Fibroblast of peridontal ligament (primary cell): ENCODE data around the gene PEAK1.
"Not testable (repeated sequence)": the region's sequence is repeated elsewhere in the genome, so short reads cannot be mapped to it uniquely, and the experiment has no call there.

Experiments
- DNase-seq: peaks from one replicate; pipeline ENCODE4 v3.0.0-alpha.2; 2010; ENCODE audit errors: extremely low read depth

The PEAK1 gene

DNA sequence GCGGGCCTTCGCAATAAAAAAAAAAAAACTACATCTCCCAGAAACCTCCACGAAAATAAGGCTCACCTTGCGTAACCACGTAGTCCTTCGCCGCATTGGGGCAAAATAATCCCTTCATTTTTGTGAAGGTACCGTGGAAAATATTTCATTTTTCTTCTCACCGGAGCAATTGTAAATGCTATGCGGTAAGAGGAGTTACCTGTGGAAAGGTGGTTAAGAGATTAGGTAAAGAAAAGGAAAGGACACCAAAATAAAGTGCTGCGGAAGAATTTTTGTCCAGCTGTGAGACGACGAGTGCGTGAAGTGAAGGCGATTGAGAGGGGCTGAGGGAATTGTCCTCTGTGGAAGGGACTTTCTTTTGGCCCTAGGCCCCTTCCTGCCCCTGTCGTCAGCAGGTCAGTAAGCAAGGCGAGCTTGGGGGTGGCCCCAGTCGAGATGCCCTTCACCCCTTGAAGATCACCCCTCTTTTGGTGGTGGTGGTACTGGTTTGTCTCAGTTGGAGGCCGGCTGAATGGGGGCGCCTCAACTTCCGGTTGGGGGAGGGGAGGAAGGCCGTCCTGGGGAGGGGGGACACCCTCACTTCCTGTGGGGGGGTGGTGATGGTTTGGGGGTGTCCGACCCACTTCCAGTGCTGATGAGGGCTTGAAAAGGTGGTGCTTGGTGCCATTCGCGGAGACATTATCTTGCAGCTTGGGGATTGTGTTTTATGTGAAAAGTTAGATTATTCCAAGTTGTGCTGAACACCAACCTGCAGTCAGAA, 886 bp upstream of the PEAK1 start, which contains the start of gene HMG20A:
TSS of gene HMG20A (plus strand) at position 279 of the 760 bp plus-strand sequence. CDS start 37,520 bp downstream, outside the sequence.
- peak; percentile 92 for DNase-seq

- DNase-seq = peak; percentile 70
Observed at GRCh38 chr15:77418966-77419835, 703 bp downstream of the PEAK1 start.

DNA sequence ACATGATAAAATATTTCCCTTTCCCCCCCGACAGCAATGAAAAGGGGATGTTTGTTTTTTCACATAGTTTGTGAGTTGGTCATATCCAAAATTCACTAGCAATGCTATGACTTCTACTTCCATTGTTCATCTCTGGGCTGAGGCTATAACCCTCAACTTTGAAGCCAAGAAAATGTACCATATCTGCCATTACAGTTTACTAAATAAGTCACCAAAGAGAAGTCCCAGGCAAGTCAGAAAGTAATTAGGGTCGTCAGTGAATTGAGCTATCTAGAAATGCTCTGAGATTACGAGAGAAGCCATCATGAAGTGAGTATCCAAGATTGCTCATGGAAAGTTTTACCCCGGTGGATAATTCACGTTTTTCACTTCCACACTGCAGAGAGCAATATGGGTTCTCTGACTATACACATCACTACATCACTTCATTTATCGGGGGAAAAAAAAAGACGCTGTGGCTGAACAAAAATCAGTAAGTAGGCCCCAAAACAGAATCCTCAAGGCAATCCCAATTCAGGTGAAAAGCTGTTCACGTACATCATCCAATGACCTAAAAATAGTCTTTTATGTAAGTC, 1.4 kb downstream of the PEAK1 start:
- DNase-seq = peak; percentile 55

- peak; percentile 37 for DNase-seq
Observed at GRCh38 chr15:77417602-77418001, 2.3 kb downstream of the PEAK1 start.

DNA sequence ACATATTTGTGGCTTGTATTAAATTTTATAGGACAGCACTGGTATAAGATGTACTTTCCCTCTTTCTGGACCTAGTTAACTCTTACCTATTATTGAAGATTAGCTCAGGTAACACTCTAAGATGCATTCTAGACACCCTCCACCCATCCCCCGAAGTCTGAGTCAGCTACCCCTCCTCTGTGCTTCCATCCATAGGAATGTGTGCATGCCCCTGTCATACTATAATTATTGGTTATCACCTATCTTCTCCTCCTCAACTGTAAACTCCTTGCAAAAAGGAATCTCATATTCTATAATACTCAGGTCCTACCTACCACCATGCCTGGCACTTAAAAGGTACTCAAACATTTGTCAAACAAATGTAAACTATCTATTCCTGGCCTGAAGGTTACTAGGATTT, 3.0 kb downstream of the PEAK1 start:
- DNase-seq = no peak

DNA sequence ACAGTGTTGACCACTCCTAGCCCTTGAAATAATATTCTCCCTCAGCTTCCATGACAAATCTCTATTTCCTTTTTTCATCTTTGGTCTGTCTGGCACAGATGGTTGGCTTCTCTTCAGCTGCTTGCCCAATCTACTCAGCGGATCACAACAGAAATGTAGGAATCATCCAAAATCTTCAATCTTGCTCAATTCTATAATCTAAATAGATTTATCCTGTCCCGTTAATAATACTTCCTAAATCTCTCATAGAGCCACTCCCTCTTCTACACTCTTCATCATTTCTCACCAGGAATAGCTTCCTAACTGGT, 3.8 kb downstream of the PEAK1 start:
- peak; percentile 90 for DNase-seq

- no peak for DNase-seq
Observed at GRCh38 chr15:77415450-77416147, 4.3 kb downstream of the PEAK1 start.

- DNase-seq = no peak
Observed at GRCh38 chr15:77414789-77415442, 5.0 kb downstream of the PEAK1 start.

GRCh38 chr15:77413699-77414349, 6.1 kb downstream of the PEAK1 start:
- DNase-seq = no peak

DNA sequence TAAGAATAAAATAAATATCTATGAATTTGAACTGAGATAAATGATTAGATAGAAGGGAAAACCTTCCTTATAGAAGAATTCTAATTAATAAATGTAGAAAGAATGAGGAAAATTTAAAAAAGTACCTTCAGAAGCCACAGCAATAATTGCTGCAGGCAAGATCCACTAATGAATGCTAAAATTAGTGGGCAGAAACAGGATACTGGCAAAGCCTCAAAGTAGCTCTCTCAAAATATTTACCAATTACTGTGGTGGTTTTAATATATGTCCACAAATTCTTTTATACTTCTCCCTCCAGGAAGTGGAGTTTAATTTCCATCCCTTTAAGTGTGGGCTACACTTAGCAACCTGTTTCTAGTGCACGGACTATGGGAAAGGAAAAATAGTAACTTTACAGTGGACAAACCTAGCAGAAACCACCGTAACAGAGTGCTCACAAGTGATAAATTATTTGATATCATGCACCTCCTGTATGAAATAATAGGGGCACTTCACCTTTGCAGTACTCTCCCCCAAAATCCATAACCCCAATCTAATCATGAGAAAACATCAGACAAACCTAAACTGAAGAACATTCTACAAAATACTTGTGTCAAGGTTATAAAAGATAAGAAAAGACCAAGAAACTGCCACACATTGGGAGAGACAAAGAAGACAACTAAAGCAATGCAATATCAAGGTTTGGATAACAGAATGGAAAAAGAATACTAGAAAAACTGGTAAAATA, 6.8 kb downstream of the PEAK1 start:
- no peak for DNase-seq

- no peak for DNase-seq
Observed at GRCh38 chr15:77411619-77411976, 8.3 kb downstream of the PEAK1 start.

DNA sequence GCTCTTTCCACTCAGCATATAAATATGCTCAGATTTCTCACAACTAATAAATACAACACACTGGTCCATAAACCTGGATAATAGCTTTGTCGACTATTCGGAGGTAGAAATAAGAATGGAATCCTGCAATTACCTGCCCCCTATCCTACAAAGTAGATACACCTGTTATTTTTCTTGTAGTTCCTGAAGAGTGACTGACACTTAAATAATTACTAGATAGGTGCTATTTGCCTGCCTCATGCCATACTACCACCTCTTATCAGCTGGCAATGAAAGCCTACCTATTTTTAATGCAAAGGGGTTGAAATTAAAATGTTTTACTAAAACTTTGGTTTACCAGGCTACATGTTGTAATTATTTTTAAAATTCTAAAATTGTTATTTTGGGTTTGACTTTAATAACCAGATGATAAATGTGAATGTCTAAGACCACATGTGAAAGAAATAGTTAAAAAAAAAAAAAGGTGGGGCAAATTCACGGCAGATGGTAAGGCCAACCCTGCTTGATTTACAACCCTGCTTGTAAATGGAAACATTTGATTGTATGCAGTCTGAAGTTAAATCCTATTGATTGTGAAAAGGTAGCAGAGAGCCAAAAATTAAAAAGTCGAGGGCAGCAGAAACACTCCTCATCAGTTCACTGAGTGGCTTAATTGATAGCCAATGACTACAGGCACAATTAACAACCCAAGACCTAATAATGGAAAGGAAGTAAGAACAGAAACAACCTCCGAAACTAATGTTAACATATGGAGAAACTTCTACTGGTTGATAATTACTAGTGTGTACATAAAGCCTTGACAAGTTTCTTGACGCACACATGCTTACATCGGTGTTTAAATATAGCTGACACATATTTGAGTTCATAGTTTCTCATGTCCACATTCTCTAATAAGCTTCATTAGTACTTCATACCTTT, 8.9 kb downstream of the PEAK1 start:
- DNase-seq = no peak

DNA sequence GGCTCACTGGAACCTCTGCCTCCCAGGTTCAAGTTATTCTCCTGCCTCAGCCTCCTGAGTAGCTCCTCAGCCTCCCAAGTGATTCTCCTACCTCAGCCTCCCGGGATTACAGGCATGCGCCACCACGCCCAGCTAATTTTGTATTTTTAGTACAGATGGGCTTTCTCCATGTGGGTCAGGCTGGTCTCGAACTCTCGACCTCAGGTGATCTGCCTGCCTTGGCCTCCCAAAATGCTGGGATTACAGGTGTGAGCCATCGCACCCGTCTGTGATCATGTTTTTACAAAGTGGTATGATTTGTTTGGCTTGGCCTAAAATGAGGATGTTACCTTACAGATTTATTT, 9.8 kb downstream of the PEAK1 start:
- DNase-seq = not testable (repeated sequence)

DNA sequence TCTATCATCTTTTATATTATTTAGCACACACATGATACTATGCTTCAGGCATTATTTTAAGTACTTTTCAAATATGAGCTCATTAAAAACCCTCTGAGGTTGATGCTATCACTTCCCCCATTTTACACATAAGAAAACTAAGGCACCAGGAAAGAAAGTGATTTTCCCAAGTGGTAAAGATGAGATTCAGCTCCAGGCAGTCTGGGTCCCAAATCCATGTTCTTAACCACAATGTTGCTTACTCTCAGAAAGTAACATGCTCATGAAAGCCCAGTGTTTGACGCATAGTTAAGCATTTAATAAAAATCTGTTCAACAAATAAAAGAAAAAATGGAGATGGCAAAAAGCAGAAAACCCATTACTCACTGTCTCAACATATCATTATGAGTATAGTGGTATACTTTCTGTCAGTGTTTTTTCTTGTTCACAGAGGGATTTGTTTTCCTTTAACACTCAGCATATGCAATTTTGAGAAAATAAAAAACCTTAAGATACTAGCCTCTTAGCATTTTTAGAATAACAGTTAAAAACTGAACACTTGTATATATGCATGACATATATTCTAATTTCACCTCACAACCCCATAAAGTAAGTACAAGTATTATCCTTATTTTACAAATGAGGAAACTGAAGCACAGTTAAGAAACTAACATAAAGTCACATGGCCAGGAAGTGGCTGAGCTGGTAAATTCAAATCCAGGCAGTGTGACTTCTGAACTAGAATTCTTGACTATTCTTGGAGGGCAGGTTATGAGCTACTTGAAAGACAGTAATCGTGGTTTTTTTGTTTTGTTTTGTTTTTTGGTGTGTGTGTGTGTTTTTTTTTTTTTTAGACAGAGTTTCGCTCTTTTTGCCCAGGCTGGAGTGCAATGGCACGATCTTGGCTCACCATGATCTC, 10.4 kb downstream of the PEAK1 start:
- DNase-seq = no peak

GRCh38 chr15:77406846-77407245, 13.1 kb downstream of the PEAK1 start:
- no peak for DNase-seq

DNA sequence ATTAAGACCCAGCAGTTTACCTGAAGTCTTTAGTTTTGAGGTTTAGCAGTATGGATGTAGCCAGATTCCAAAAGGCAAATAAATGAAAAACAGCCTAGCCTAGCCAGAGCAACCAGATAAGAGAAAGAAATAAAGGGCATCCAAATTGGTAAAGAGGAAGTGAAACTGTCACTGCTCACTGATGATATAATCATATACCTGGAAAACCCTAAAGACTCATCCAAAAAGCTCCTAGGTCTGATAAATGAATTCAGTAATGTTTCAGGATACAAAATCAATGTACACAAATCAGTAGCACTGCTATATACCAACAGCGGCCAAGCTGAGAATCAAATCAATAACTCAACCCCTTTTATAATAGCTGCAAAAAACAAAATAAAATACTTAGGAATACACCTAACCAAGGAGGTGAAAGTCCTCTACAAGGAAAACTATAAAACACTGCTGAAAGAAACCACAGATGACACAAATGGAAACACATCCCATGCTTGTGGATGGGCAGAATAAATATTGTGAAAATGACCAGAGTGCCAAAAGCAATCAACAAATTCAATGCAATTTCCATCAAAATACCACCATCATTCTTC, 13.6 kb downstream of the PEAK1 start:
- not testable (repeated sequence) for DNase-seq

GRCh38 chr15:77402740-77403379, 17.0 kb downstream of the PEAK1 start:
- peak; percentile 95 for DNase-seq

DNA sequence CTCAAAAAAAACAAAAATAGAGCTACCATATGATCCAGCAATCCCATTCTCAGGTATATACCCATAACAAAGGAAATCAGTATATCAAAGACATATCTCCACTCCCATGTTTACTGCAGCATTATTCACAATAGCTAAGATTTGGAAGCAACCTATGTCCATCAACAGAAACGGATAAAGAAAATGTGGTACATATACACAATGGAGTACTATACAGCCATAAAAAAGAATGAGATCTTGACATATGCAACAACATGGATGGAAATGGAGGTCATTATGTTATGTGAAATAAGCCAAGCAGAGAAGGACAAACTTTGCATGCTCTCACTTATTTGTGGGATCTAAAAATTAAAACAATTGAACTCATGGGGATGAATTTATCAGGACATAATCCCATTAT, 19.6 kb downstream of the PEAK1 start:
- no peak for DNase-seq
